MM.1S (cell line): ENCODE data around the gene HOXC9.

ENCODE experiments used
- DNase-seq: peaks from one replicate; pipeline ENCODE4 v3.0.0-alpha.2; 2015
- H2AFZ ChIP-seq: fragments of 300-600 bp; sonication (generic); 2 replicates; pipeline ENCODE4 v1.6.0; 2016; ENCODE audit warnings: antibody characterized with exemption, low read length
- H3F3A ChIP-seq: fragments of 300-600 bp; sonication (generic); 2 replicates; pipeline ENCODE4 v1.6.1; 2016; ENCODE audit warnings: mild to moderate bottlenecking, antibody characterized with exemption, low read length, moderate library complexity, mixed read lengths; ENCODE audit not compliant: insufficient read depth
- H3K27ac ChIP-seq: fragments of 300-600 bp; sonication (generic); 2 replicates; pipeline ENCODE4 v1.5.1; 2016; ENCODE audit warnings: mild to moderate bottlenecking, low read length
- H3K27me3 ChIP-seq: fragments of 300-600 bp; sonication (generic); replicated peaks from 2 replicates; pipeline ENCODE4 v1.6.0; 2016; ENCODE audit warnings: low read length; ENCODE audit not compliant: insufficient read depth
- H3K36me3 ChIP-seq: fragments of 300-600 bp; sonication (generic); replicated peaks from 2 replicates; pipeline ENCODE4 v1.6.1; 2016; ENCODE audit warnings: mild to moderate bottlenecking, low read length, mixed read lengths; ENCODE audit not compliant: insufficient read depth
- H3K4me1 ChIP-seq: fragments of 300-600 bp; sonication (generic); 2 replicates; pipeline ENCODE4 v1.6.1; 2016; ENCODE audit warnings: low read length, mixed read lengths
- H3K4me2 ChIP-seq: fragments of 300-600 bp; sonication (generic); 2 replicates; pipeline ENCODE4 v1.6.0; 2016; ENCODE audit warnings: low read depth, low read length
- H3K4me3 ChIP-seq: fragments of 300-600 bp; sonication (generic); 2 replicates; pipeline ENCODE4 v1.5.1; 2016; ENCODE audit warnings: low read length, mixed read lengths
- H3K79me2 ChIP-seq: fragments of 300-600 bp; sonication (generic); 2 replicates; pipeline ENCODE4 v1.6.1; 2016; ENCODE audit warnings: mixed run types, low read length, mixed read lengths
- H3K9ac ChIP-seq: fragments of 300-600 bp; sonication (generic); 2 replicates; pipeline ENCODE4 v1.6.1; 2016; ENCODE audit warnings: low read length, mixed read lengths
- H3K9me2 ChIP-seq: fragments of 300-600 bp; sonication (generic); replicated peaks from 2 replicates; pipeline ENCODE4 v1.6.1; 2016; ENCODE audit warnings: mild to moderate bottlenecking, low read length, mixed read lengths; ENCODE audit not compliant: insufficient read depth
- H3K9me3 ChIP-seq: fragments of 300-600 bp; sonication (generic); replicated peaks from 2 replicates; pipeline ENCODE4 v1.6.1; 2016; ENCODE audit warnings: mild to moderate bottlenecking, low read length, mixed read lengths; ENCODE audit not compliant: insufficient read depth
- H4K20me1 ChIP-seq: fragments of 300-600 bp; sonication (generic); 2 replicates; pipeline ENCODE4 v1.6.1; 2016; ENCODE audit warnings: mild to moderate bottlenecking, low read length, moderate library complexity, mixed read lengths; ENCODE audit not compliant: insufficient read depth
- EZH2 ChIP-seq: fragments of 300-600 bp; sonication (generic); optimal IDR thresholded peaks from 2 replicates; pipeline ENCODE3; 2017; ENCODE audit warnings: low read depth, mild to moderate bottlenecking, antibody characterized with exemption, low read length, mixed read lengths
- EZH2phosphoT487 ChIP-seq: fragments of 300-600 bp; sonication (generic); IDR thresholded peaks from 2 replicates; pipeline ENCODE4 v1.6.1; 2018; ENCODE audit warnings: antibody characterized with exemption, low read length
- TF ChIP-seq, protein P1 (sequence below): fragments of 300-600 bp; sonication (generic); IDR thresholded peaks from 2 replicates; pipeline ENCODE4 v1.5.1; 2016; ENCODE audit warnings: antibody characterized with exemption, low read length, mixed read lengths

The HOXC9 gene

DNA sequence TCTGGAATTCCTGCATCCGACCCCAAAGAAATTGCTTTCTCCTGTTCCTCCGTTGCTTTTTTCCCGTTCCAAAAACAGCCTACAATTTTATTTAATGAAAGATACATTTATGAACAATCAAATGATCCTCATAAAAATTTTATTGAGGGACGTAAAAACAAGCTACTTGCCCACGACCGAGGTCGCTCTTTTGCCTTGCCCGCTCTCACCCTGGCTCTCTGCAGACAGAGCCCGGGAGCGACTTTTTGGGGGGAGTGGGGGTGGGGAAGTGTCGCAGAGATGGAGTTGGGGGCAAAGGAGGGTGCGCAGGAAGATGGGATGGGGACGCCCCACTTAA lies 1.1 kb upstream of the HOXC9 start:
- H3K4me3 ChIP-seq: no peak overlapping the region
- no peak for DNase-seq
- no peaks in the 10 kb centered on the region for H3K36me3 ChIP-seq
- H4K20me1 ChIP-seq: no peaks in the 10 kb centered on the region
- TF ChIP-seq, protein P1, sequence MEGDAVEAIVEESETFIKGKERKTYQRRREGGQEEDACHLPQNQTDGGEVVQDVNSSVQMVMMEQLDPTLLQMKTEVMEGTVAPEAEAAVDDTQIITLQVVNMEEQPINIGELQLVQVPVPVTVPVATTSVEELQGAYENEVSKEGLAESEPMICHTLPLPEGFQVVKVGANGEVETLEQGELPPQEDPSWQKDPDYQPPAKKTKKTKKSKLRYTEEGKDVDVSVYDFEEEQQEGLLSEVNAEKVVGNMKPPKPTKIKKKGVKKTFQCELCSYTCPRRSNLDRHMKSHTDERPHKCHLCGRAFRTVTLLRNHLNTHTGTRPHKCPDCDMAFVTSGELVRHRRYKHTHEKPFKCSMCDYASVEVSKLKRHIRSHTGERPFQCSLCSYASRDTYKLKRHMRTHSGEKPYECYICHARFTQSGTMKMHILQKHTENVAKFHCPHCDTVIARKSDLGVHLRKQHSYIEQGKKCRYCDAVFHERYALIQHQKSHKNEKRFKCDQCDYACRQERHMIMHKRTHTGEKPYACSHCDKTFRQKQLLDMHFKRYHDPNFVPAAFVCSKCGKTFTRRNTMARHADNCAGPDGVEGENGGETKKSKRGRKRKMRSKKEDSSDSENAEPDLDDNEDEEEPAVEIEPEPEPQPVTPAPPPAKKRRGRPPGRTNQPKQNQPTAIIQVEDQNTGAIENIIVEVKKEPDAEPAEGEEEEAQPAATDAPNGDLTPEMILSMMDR: no peak
- TF ChIP-seq EZH2: no peak
- TF ChIP-seq EZH2phosphoT487: 0 out of 2 replicates have a peak, but pooled peaks have one; percentile 63
- H3F3A ChIP-seq: no peaks in the 10 kb centered on the region
- H3K27me3 ChIP-seq: peaks cover 94% of the 10 kb centered on the region
- H2AFZ ChIP-seq: no peak overlapping the region
- no peaks in the 10 kb centered on the region for H3K9me2 ChIP-seq
- no peak overlapping the region for H3K9ac ChIP-seq
- H3K9me3 ChIP-seq: no peaks in the 10 kb centered on the region
- no peaks in the 10 kb centered on the region for H3K79me2 ChIP-seq
- no peak overlapping the region for H3K4me2 ChIP-seq
- no peak overlapping the region for H3K27ac ChIP-seq
- H3K4me1 ChIP-seq: 0 out of 2 replicates have a peak, but pooled peaks cover 3% of the 10 kb centered on the region

DNA sequence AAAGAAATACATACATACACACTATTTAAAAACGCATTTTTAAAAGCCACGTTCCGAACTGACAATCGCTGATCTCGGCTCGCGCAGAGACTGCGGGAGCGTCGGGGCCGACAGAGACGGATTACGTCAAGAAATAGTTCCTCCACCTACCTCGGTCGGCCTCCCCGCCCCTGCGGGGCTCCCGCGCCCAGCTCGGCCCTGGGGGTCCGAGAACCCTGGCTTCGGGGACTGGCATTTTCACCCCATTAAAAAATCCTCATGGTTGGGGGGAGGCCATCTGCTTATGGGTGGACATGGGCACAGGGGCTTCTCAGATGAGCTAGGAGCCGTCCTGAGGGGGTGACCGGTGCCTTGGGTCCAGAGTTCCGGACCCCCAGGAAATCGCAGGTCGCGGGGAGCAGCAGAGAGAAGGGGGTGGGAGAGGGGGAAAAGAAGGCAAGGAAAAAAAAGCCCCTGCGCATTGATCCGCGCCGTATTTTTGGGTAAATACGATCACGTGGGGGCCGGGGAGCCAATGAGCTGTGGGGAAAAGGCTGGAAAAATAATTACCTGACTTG lies 324 bp upstream of the HOXC9 start:
- no peaks in the 10 kb centered on the region for H3K9me3 ChIP-seq
- no peaks in the 10 kb centered on the region for H3K36me3 ChIP-seq
- H3K4me2 ChIP-seq: peak overlapping the region; percentile 59; the same call in 1 of the 2 replicates
- H3K27me3 ChIP-seq: peaks cover 94% of the 10 kb centered on the region
- H3F3A ChIP-seq: no peaks in the 10 kb centered on the region
- H3K9me2 ChIP-seq: no peaks in the 10 kb centered on the region
- no peaks in the 10 kb centered on the region for H4K20me1 ChIP-seq
- H3K27ac ChIP-seq: no peak overlapping the region
- peak overlapping the region; percentile 45 for H3K4me3 ChIP-seq
- no peaks in the 10 kb centered on the region for H3K79me2 ChIP-seq
- H3K9ac ChIP-seq: no peak overlapping the region
- no peak overlapping the region; the same call in 1 of the 2 replicates for H2AFZ ChIP-seq
- TF ChIP-seq EZH2 (no peak), EZH2phosphoT487 (no peak)
- TF ChIP-seq, protein P1: no peak
- no peak for DNase-seq
- 0 out of 2 replicates have a peak, but pooled peaks cover 3% of the 10 kb centered on the region for H3K4me1 ChIP-seq

DNA sequence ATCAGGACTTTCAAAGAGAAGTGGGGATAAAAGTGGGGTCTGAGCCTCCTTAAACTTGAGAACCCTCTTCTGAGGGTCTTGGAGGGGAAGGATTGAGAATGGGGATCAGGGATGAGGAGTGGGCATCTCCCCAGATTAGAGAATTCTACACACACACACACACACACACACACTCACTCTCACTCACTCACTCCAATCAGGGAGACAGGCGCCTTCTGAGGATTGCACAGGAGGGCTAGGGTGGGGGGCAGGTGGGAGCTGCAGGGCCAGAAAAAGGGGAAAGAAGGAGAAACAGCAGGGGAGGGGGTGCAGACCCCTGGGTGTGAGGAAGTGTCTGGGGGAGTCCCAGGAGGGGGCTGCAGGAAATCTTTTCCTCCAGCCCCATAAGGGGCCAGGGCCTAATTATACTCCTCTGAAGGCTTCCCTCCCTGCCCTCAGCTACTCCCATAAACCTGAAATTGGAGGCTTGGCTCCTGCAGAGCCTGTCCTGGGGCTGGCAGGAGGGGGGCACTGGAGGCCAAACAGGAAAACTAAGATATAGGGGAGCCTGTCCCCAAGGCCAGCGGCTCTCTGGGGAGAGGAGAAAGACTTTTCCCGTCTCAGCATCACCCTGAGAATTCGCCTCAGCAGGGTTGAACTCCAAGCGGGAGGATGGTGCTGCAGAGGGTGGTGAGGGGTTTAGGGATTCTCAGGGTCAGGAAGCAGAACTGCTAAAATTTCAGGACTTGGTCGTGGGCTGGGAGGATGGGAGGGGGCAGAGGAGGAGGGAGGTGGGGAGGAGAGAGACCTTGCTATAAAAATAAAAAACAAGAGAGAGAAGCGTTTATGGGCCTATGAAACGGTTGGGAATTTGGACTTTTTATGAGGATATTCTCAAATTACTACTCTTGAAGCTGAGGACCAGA lies 1.6 kb downstream of the HOXC9 start:
- H4K20me1 ChIP-seq: no peaks in the 10 kb centered on the region
- no peak overlapping the region for H3K9ac ChIP-seq
- no peak overlapping the region for H3K4me3 ChIP-seq
- no peak overlapping the region for H3K4me2 ChIP-seq
- no peaks in the 10 kb centered on the region for H3F3A ChIP-seq
- no peaks in the 10 kb centered on the region for H3K79me2 ChIP-seq
- H3K27ac ChIP-seq: no peak overlapping the region
- no peaks in the 10 kb centered on the region for H3K36me3 ChIP-seq
- no peaks in the 10 kb centered on the region for H3K9me3 ChIP-seq
- peaks cover 96% of the 10 kb centered on the region for H3K27me3 ChIP-seq
- TF ChIP-seq, protein P1: no peak
- TF ChIP-seq EZH2 (no peak), EZH2phosphoT487 (no peak)
- DNase-seq: no peak
- H2AFZ ChIP-seq: no peak overlapping the region
- H3K4me1 ChIP-seq: 0 out of 2 replicates have a peak, but pooled peaks cover 3% of the 10 kb centered on the region
- no peaks in the 10 kb centered on the region for H3K9me2 ChIP-seq
